ENCODE data around the gene ZNF358.
"Not testable (repeated sequence)": the region's sequence is repeated elsewhere in the genome, so short reads cannot be mapped to it uniquely, and the experiment has no call there.

Gene ZNF358

GRCh38 chr19:7535998-7536695, 20.2 kb downstream of the ZNF358 start:
- DNase-seq (ENCODE audit: low read depth): no peak

GRCh38 chr19:7538990-7539389, 23.1 kb downstream of the ZNF358 start:
- DNase-seq (ENCODE audit: low read depth): not testable (repeated sequence)

GRCh38 chr19:7539827-7540425, 24.0 kb downstream of the ZNF358 start:
- no peak for DNase-seq (ENCODE audit: low read depth)

GRCh38 chr19:7540761-7541474, 25.0 kb downstream of the ZNF358 start:
- no peak for DNase-seq (ENCODE audit: low read depth)

- no peak for DNase-seq (ENCODE audit: low read depth)
Observed at GRCh38 chr19:7541475-7541824, 25.5 kb downstream of the ZNF358 start.

GRCh38 chr19:7541828-7542443, 26.0 kb downstream of the ZNF358 start:
- DNase-seq (ENCODE audit: low read depth): no peak

GRCh38 chr19:7542556-7543348, 26.8 kb downstream of the ZNF358 start:
- no peak for DNase-seq (ENCODE audit: low read depth)

GRCh38 chr19:7544626-7545025, 28.7 kb downstream of the ZNF358 start:
- no peak for DNase-seq (ENCODE audit: low read depth)

- no peak for DNase-seq (ENCODE audit: low read depth)
Observed at GRCh38 chr19:7545300-7545699, 29.4 kb downstream of the ZNF358 start.

- DNase-seq (ENCODE audit: low read depth): no peak
Observed at GRCh38 chr19:7545904-7546303, 30.0 kb downstream of the ZNF358 start.

- DNase-seq (ENCODE audit: low read depth): no peak
Observed at GRCh38 chr19:7547159-7547558, 31.3 kb downstream of the ZNF358 start.

- DNase-seq (ENCODE audit: low read depth): no peak
Observed at GRCh38 chr19:7549429-7550148, 33.7 kb downstream of the ZNF358 start.

GRCh38 chr19:7550169-7550770, 34.4 kb downstream of the ZNF358 start:
- no peak for DNase-seq (ENCODE audit: low read depth)

- no peak for DNase-seq (ENCODE audit: low read depth)
Observed at GRCh38 chr19:7550987-7551761, 35.3 kb downstream of the ZNF358 start.

GRCh38 chr19:7552781-7553180, 36.9 kb downstream of the ZNF358 start:
- no peak for DNase-seq (ENCODE audit: low read depth)

- DNase-seq (ENCODE audit: low read depth): no peak
Observed at GRCh38 chr19:7554565-7554964, 38.7 kb downstream of the ZNF358 start.

- no peak for DNase-seq (ENCODE audit: low read depth)
Observed at GRCh38 chr19:7554990-7555864, 39.3 kb downstream of the ZNF358 start.

GRCh38 chr19:7556696-7557315, 40.9 kb downstream of the ZNF358 start:
- DNase-seq (ENCODE audit: low read depth): no peak

GRCh38 chr19:7558667-7559066, 42.8 kb downstream of the ZNF358 start:
- DNase-seq (ENCODE audit: low read depth): no peak
